Fibroblast of mammary gland (primary cell): ENCODE measurements around the gene CASR.
A peak's percentile ranks its signal among the peaks of the same experiment; 100 is the strongest.

Source experiments
- DNase-seq: peaks from one replicate; pipeline ENCODE4 v3.0.0-alpha.2; 2010; ENCODE audit warnings: low read depth
- H3K4me3 ChIP-seq: 2 replicates; pipeline ENCODE4 v1.5.1; 2011; ENCODE audit warnings: low read depth, mild to moderate bottlenecking, low read length, moderate library complexity; ENCODE audit not compliant: control insufficient read depth
- CTCF ChIP-seq: conservative IDR thresholded peaks from 2 replicates; pipeline ENCODE4 v1.5.1; 2011; ENCODE audit warnings: low read depth, low read length, inconsistent platforms; ENCODE audit not compliant: control insufficient read depth, insufficient read depth

Gene CASR

GRCh38 chr3:122255757-122256439 lies 72.4 kb downstream of the CASR start:
- no peak for TF ChIP-seq CTCF
- DNase-seq = no peak

GRCh38 chr3:122257644-122258364 lies 74.3 kb downstream of the CASR start:
- no peak for DNase-seq

More at GRCh38 chr3:122255757-122256439, 72.4 kb downstream of the CASR start:
- no peak overlapping the region for H3K4me3 ChIP-seq

GRCh38 chr3:122258757-122259371 lies 75.4 kb downstream of the CASR start:
- peak; percentile 60 for DNase-seq
- peak; percentile 65 for TF ChIP-seq CTCF
- H3K4me3 ChIP-seq = no peak overlapping the region

More at GRCh38 chr3:122257644-122258364, 74.3 kb downstream of the CASR start:
- H3K4me3 ChIP-seq = no peak overlapping the region
- TF ChIP-seq CTCF = no peak

- DNase-seq = no peak
- no peak for TF ChIP-seq CTCF
- no peak overlapping the region for H3K4me3 ChIP-seq
Measured at GRCh38 chr3:122260206-122260605, 76.7 kb downstream of the CASR start.

- no peak for DNase-seq
- H3K4me3 ChIP-seq = no peak overlapping the region
Measured at GRCh38 chr3:122263058-122263457, 79.6 kb downstream of the CASR start.

More at GRCh38 chr3:122263058-122263457, 79.6 kb downstream of the CASR start:
- TF ChIP-seq CTCF = no peak
